GM21447 (cell line): ENCODE data around the gene DUSP2.

ENCODE experiments used
- ATAC-seq: cut with Tn5 transposase; IDR thresholded peaks from one replicate; pipeline ENCODE4 v1.9.1; 2021; ENCODE audit not compliant: unreplicated experiment

The DUSP2 gene

GRCh38 chr2:96135171-96135570 lies 10.1 kb downstream of the DUSP2 start:
- no peak for ATAC-seq

GRCh38 chr2:96134421-96134820 lies 10.8 kb downstream of the DUSP2 start:
- no peak for ATAC-seq

GRCh38 chr2:96131813-96132745 lies 13.2 kb downstream of the DUSP2 start:
- no peak for ATAC-seq

- ATAC-seq = no peak
Measured at GRCh38 chr2:96131152-96131812, 14.0 kb downstream of the DUSP2 start.

GRCh38 chr2:96130483-96130882 lies 14.8 kb downstream of the DUSP2 start:
- no peak for ATAC-seq

GRCh38 chr2:96129528-96130120 lies 15.6 kb downstream of the DUSP2 start:
- no peak for ATAC-seq

- ATAC-seq = no peak
Measured at GRCh38 chr2:96128456-96128855, 16.8 kb downstream of the DUSP2 start.

- ATAC-seq = no peak
Measured at GRCh38 chr2:96124406-96125265, 20.6 kb downstream of the DUSP2 start.

GRCh38 chr2:96123936-96124335 lies 21.3 kb downstream of the DUSP2 start:
- no peak for ATAC-seq

- no peak for ATAC-seq
Measured at GRCh38 chr2:96123290-96123689, 21.9 kb downstream of the DUSP2 start.

- ATAC-seq = no peak
Measured at GRCh38 chr2:96122391-96122790, 22.8 kb downstream of the DUSP2 start.

GRCh38 chr2:96121414-96121813 lies 23.8 kb downstream of the DUSP2 start:
- no peak for ATAC-seq

GRCh38 chr2:96120991-96121390 lies 24.2 kb downstream of the DUSP2 start:
- no peak for ATAC-seq

GRCh38 chr2:96120091-96120720 lies 25.0 kb downstream of the DUSP2 start:
- ATAC-seq = no peak

GRCh38 chr2:96119389-96119751 lies 25.9 kb downstream of the DUSP2 start:
- no peak for ATAC-seq

GRCh38 chr2:96118698-96119388 lies 26.4 kb downstream of the DUSP2 start:
- ATAC-seq = no peak

- ATAC-seq = no peak
Measured at GRCh38 chr2:96117701-96118588, 27.3 kb downstream of the DUSP2 start.

GRCh38 chr2:96116879-96117533 lies 28.2 kb downstream of the DUSP2 start:
- ATAC-seq = peak; percentile 58
